Lower leg skin (tissue), 3 donors: Measurements from ENCODE around the gene TRPV6.

Source experiments
- POLR2A ChIP-seq, 2 donors: fragments of 450-650 bp; IDR thresholded peaks; one replicate each; pipeline ENCODE4 v1.6.1; 2016 to 2017; ENCODE audit warnings: antibody characterized with exemption in 2 of 2, mild to moderate bottlenecking in 1 of 2, moderate library complexity in 1 of 2
- TF ChIP-seq, protein P1 (sequence below), 3 donors: fragments of 450-650 bp; IDR thresholded peaks; one replicate each; pipeline ENCODE4 v1.5.1; 2016; ENCODE audit warnings: antibody characterized with exemption in 3 of 3, mild to moderate bottlenecking in 3 of 3, moderate library complexity in 2 of 3

DNA sequence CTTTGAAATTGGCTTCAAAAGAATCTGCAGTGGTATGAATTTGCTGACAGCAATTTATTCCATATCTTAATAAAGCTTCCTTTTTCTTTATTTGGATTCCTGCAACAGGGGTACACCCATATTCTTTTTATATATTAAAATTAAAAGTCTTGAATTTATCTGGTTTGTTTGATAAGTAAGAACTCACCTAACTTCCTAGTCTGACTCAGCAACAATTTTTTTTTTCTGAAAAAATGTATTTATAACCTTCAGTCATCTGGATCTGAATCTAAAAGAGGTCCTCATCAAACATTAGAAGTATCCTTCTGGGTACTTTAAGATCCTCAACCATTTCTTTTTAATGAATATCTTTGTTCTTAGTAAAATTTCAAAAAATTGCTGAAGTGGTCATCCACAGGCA, 26.1 kb downstream of the TRPV6 start:
- TF ChIP-seq POLR2A (IDR thresholded peaks at IDR 0.05) = no peak
- TF ChIP-seq, protein P1, sequence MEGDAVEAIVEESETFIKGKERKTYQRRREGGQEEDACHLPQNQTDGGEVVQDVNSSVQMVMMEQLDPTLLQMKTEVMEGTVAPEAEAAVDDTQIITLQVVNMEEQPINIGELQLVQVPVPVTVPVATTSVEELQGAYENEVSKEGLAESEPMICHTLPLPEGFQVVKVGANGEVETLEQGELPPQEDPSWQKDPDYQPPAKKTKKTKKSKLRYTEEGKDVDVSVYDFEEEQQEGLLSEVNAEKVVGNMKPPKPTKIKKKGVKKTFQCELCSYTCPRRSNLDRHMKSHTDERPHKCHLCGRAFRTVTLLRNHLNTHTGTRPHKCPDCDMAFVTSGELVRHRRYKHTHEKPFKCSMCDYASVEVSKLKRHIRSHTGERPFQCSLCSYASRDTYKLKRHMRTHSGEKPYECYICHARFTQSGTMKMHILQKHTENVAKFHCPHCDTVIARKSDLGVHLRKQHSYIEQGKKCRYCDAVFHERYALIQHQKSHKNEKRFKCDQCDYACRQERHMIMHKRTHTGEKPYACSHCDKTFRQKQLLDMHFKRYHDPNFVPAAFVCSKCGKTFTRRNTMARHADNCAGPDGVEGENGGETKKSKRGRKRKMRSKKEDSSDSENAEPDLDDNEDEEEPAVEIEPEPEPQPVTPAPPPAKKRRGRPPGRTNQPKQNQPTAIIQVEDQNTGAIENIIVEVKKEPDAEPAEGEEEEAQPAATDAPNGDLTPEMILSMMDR (IDR thresholded peaks at IDR 0.05) = no peak
